Measurements from ENCODE around the gene DHH.
A peak's percentile ranks its signal among the peaks of the same experiment; 100 is the strongest.

DHH gene

DNA sequence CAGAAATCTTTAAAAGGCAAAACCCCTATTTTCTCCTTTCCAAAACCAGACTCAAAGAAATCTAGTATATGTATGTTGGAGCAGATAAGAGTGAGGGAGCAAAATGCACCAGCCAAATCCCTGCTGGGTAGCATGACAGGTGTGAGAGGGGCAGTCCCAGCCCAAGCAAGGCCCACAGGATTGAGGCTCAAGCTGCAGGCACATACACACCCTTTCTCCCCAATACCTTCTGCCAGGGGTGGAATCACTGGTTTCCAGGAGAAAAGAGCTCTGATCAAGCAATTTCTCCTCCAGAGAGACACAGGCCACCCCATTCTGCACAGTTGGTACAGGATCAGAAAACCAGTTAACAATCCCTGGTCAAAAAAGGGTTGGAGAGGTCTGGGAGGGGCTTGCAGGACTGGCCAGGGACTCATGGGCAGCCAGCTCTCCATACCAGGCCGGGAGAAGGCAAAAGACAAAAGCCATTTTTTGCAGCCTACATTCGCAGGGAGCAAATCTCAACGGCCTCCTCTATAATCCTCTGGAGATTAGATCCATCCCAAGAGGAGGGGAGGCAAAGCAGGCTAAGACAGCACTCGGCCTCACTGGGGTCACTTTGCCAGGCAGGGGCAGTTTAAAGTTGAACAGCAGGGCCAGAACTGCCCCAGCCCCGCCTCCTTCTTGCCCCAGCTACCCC, 36.1 kb downstream of the DHH start:
- Histone ChIP-seq H3K79me2 (ENCODE audit: insufficient read depth, low read length) (peaks cover 66% of the 10 kb centered on the region), H3K9me3 (ENCODE audit: insufficient read depth, low read length) (no peaks in the 10 kb centered on the region), H3K4me3 (ENCODE audit: insufficient read depth, low read length, poor library complexity, severe bottlenecking) (peak overlapping the region; percentile 98), H4K20me1 (ENCODE audit: low read depth, low read length) (peaks cover 15% of the 10 kb centered on the region; the same call in 1 of the 2 replicates), H3K9me2 (replicated peaks; ENCODE audit: insufficient read depth, low read length) (no peaks in the 10 kb centered on the region), H3K9ac (ENCODE audit: low read length) (peak overlapping the region; percentile 96), H3K27ac (ENCODE audit: low read depth, low read length) (no peak overlapping the region), H3K36me3 (ENCODE audit: low read length) (no peaks in the 10 kb centered on the region), H3K27me3 (ENCODE audit: low read length) (no peaks in the 10 kb centered on the region), H3K4me2 (ENCODE audit: low read depth, low read length, poor library complexity, severe bottlenecking) (peak overlapping the region; percentile 96), H2AFZ (ENCODE audit: low read depth, low read length, severe bottlenecking) (no peak overlapping the region), H3F3A (ENCODE audit: insufficient read depth) (peaks cover 10% of the 10 kb centered on the region)
- TF ChIP-seq EZH2phosphoT487 (conservative IDR thresholded peaks at IDR 0.05; ENCODE audit: low read length) = no peak
- TF ChIP-seq, protein P1, sequence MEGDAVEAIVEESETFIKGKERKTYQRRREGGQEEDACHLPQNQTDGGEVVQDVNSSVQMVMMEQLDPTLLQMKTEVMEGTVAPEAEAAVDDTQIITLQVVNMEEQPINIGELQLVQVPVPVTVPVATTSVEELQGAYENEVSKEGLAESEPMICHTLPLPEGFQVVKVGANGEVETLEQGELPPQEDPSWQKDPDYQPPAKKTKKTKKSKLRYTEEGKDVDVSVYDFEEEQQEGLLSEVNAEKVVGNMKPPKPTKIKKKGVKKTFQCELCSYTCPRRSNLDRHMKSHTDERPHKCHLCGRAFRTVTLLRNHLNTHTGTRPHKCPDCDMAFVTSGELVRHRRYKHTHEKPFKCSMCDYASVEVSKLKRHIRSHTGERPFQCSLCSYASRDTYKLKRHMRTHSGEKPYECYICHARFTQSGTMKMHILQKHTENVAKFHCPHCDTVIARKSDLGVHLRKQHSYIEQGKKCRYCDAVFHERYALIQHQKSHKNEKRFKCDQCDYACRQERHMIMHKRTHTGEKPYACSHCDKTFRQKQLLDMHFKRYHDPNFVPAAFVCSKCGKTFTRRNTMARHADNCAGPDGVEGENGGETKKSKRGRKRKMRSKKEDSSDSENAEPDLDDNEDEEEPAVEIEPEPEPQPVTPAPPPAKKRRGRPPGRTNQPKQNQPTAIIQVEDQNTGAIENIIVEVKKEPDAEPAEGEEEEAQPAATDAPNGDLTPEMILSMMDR (IDR thresholded peaks at IDR 0.05; ENCODE audit: insufficient read depth, low read length, poor library complexity, severe bottlenecking) = no peak

- peaks cover 15% of the 10 kb centered on the region; the same call in 1 of the 2 replicates for H4K20me1 ChIP-seq (ENCODE audit: low read depth, low read length)
- no peaks in the 10 kb centered on the region for H3K27me3 ChIP-seq (ENCODE audit: low read length)
- H3F3A ChIP-seq (ENCODE audit: insufficient read depth) = peaks cover 5% of the 10 kb centered on the region; the same call in 1 of the 2 replicates
- 0 out of 2 replicates have a peak overlapping the region, but pooled peaks have one; percentile 12 for H3K27ac ChIP-seq (ENCODE audit: low read depth, low read length)
- no peak for TF ChIP-seq EZH2phosphoT487 (conservative IDR thresholded peaks at IDR 0.05; ENCODE audit: low read length)
- TF ChIP-seq, protein P1 (IDR thresholded peaks at IDR 0.05; ENCODE audit: insufficient read depth, low read length, poor library complexity, severe bottlenecking) = no peak
- H3K9ac ChIP-seq (ENCODE audit: low read length) = peak overlapping the region; percentile 96
- peak overlapping the region; percentile 96 for H3K4me2 ChIP-seq (ENCODE audit: low read depth, low read length, poor library complexity, severe bottlenecking)
- H2AFZ ChIP-seq (ENCODE audit: low read depth, low read length, severe bottlenecking) = no peak overlapping the region
- peak overlapping the region; percentile 98 for H3K4me3 ChIP-seq (ENCODE audit: insufficient read depth, low read length, poor library complexity, severe bottlenecking)
- H3K79me2 ChIP-seq (ENCODE audit: insufficient read depth, low read length) = peaks cover 66% of the 10 kb centered on the region
- H3K36me3 ChIP-seq (ENCODE audit: low read length) = no peaks in the 10 kb centered on the region; the same call in 1 of the 2 replicates
- H3K9me2 ChIP-seq (replicated peaks; ENCODE audit: insufficient read depth, low read length) = no peaks in the 10 kb centered on the region
- no peaks in the 10 kb centered on the region for H3K9me3 ChIP-seq (ENCODE audit: insufficient read depth, low read length)
Measured at GRCh38 chr12:49057888-49058287, 36.7 kb downstream of the DHH start.

DNA sequence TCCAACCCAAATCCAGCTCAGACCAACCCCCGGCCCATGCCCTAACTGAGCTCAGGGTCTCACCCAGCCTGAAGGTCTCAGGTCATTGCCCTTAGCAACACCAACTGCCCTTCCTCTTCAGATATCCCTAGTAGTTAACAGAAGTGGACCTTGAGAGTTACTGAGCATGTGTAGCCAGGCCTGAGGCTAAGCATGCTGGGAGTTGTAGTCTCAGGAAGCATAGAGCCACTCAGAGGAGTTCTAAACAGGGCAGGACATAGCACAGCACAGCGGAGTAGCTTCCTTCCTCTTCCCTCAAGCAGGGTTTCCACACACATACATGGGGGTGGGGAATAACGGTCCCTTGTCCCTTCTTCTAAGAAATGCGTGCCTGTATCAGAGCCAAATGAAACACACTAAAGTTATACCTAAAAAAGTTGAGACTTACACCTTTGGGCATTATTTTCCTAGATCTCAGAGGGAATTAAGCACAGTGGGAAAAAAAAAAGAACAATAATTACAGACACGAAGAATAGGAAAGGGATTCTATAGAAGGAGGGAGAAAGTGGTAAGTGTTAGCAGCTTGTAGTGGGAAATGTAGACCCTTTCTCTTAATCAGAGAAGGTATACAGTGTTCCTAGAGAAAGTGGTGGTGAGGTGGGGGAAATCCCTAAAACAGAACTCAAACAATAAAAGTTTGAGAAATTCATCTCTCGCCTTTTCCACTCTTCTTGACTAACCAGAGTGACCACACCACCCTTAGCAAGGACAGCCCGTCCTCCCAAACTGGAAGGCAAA, 38.4 kb downstream of the DHH start:
- H3K4me2 ChIP-seq (ENCODE audit: low read depth, low read length, poor library complexity, severe bottlenecking) = peak overlapping the region; percentile 96
- H3K9me3 ChIP-seq (ENCODE audit: insufficient read depth, low read length) = no peaks in the 10 kb centered on the region
- H3K27ac ChIP-seq (ENCODE audit: low read depth, low read length) = no peak overlapping the region
- no peak overlapping the region for H2AFZ ChIP-seq (ENCODE audit: low read depth, low read length, severe bottlenecking)
- no peaks in the 10 kb centered on the region for H3K27me3 ChIP-seq (ENCODE audit: low read length)
- peak overlapping the region; percentile 96; the same call in 1 of the 2 replicates for H3K9ac ChIP-seq (ENCODE audit: low read length)
- peaks cover 4% of the 10 kb centered on the region; the same call in 1 of the 2 replicates for H3F3A ChIP-seq (ENCODE audit: insufficient read depth)
- peaks cover 15% of the 10 kb centered on the region; the same call in 1 of the 2 replicates for H4K20me1 ChIP-seq (ENCODE audit: low read depth, low read length)
- H3K36me3 ChIP-seq (ENCODE audit: low read length) = no peaks in the 10 kb centered on the region; the same call in 1 of the 2 replicates
- peaks cover 63% of the 10 kb centered on the region for H3K79me2 ChIP-seq (ENCODE audit: insufficient read depth, low read length)
- peak overlapping the region; percentile 98 for H3K4me3 ChIP-seq (ENCODE audit: insufficient read depth, low read length, poor library complexity, severe bottlenecking)
- no peak for TF ChIP-seq EZH2phosphoT487 (conservative IDR thresholded peaks at IDR 0.05; ENCODE audit: low read length)
- TF ChIP-seq, protein P1 (IDR thresholded peaks at IDR 0.05; ENCODE audit: insufficient read depth, low read length, poor library complexity, severe bottlenecking) = no peak
- no peaks in the 10 kb centered on the region for H3K9me2 ChIP-seq (replicated peaks; ENCODE audit: insufficient read depth, low read length)
